Esophagus squamous epithelium (tissue), 4 donors: ENCODE results near the gene PCDH17.

Source experiments
- CTCF ChIP-seq, 6 experiments: fragments of 450-650 bp in 4 of 6; fragments of 200-600 bp in 2 of 6; sonication (generic) in 2 of 6; IDR thresholded peaks; one replicate each; pipeline ENCODE4 v1.5.1; 2016 to 2019; ENCODE audit warnings: antibody characterized with exemption in 6 of 6, mild to moderate bottlenecking in 4 of 6, moderate library complexity in 4 of 6
- POLR2A ChIP-seq, 4 donors: fragments of 450-650 bp; IDR thresholded peaks; one replicate each; pipeline ENCODE4 v1.6.1; 2017; ENCODE audit warnings: antibody characterized with exemption in 4 of 4, mild to moderate bottlenecking in 4 of 4, moderate library complexity in 3 of 4

- no peak for TF ChIP-seq POLR2A (IDR thresholded peaks at IDR 0.05)
- no peak for TF ChIP-seq CTCF (IDR thresholded peaks at IDR 0.05)
These were observed 42.9 kb upstream of the PCDH17 start for GRCh38 chr13:57588639-57589038.
